HG02642 (cell line): ENCODE results near the gene GP1BA.
A peak's percentile ranks its signal among the peaks of the same experiment; 100 is the strongest.
"Not testable (repeated sequence)": the region's sequence is repeated elsewhere in the genome, so short reads cannot be mapped to it uniquely, and the experiment has no call there.

Source experiments
- ATAC-seq: cut with Tn5 transposase; IDR thresholded peaks from one replicate; pipeline ENCODE4 v1.9.1; 2021; ENCODE audit warnings: mild to moderate bottlenecking; ENCODE audit not compliant: unreplicated experiment, poor library complexity

Gene GP1BA

GRCh38 chr17:4901108-4901647 lies 30.9 kb upstream of the GP1BA start:
- ATAC-seq, result no peak

- ATAC-seq, result no peak
Measured at GRCh38 chr17:4901648-4902344, 30.3 kb upstream of the GP1BA start.

GRCh38 chr17:4902540-4902939 lies 29.5 kb upstream of the GP1BA start:
- ATAC-seq, result no peak

- no peak for ATAC-seq
Measured at GRCh38 chr17:4903051-4903818, 28.8 kb upstream of the GP1BA start, which contains the start of gene CHRNE. TSS of gene CHRNE (minus strand) at chr17:4903098. CDS start at chr17:4903063, 35 bp downstream.

- not testable (repeated sequence) for ATAC-seq
Measured at GRCh38 chr17:4906642-4907041, 25.4 kb upstream of the GP1BA start.

- ATAC-seq, result no peak
Measured at GRCh38 chr17:4908301-4908700, 23.8 kb upstream of the GP1BA start.

GRCh38 chr17:4908711-4909496 lies 23.2 kb upstream of the GP1BA start:
- peak; percentile 64 for ATAC-seq

- ATAC-seq, result no peak
Measured at GRCh38 chr17:4913994-4914393, 18.1 kb upstream of the GP1BA start.

- ATAC-seq, result not testable (repeated sequence)
Measured at GRCh38 chr17:4914551-4914950, 17.5 kb upstream of the GP1BA start.

GRCh38 chr17:4919511-4920047 lies 12.5 kb upstream of the GP1BA start:
- ATAC-seq, result no peak

- no peak for ATAC-seq
Measured at GRCh38 chr17:4920351-4921048, 11.6 kb upstream of the GP1BA start.

GRCh38 chr17:4921320-4921719 lies 10.8 kb upstream of the GP1BA start:
- no peak for ATAC-seq

- ATAC-seq, result not testable (repeated sequence)
Measured at GRCh38 chr17:4926577-4927335, 5.3 kb upstream of the GP1BA start.

- no peak for ATAC-seq
Measured at GRCh38 chr17:4928881-4929280, 3.2 kb upstream of the GP1BA start.

GRCh38 chr17:4932756-4933155 lies 679 bp downstream of the GP1BA start:
- ATAC-seq, result no peak

- no peak for ATAC-seq
Measured at GRCh38 chr17:4933646-4934045, 1.6 kb downstream of the GP1BA start.

- peak; percentile 40 for ATAC-seq
Measured at GRCh38 chr17:4934173-4934979, 2.3 kb downstream of the GP1BA start.

GRCh38 chr17:4935650-4936049 lies 3.6 kb downstream of the GP1BA start:
- ATAC-seq, result no peak
